Esophagus mucosa (tissue), 1 donor: ENCODE data around the gene SYF2. TPM values are rescaled to one million over a fixed set of nuclear protein-coding genes. Genes with fewer than 3 reads are reported as not detected.

ENCODE experiments used
- ATAC-seq: fragments of 200-7000 bp; cut with Tn5 transposase; one replicate; pipeline ENCODE4 v1.9.1; 2020
- total RNA-seq: library from RNA; stranded (reverse); gene quantifications from one replicate; pipeline ENCODE4 v1.2.4, GENCODE V29; 2023
- donor health status: DM: yes; HTN: yes; CAD: no.

The SYF2 gene
- total RNA-seq, 1 donor from 2014 or later, result 20.7 TPM

GRCh38 chr1:25183126-25183980 is 48.9 kb downstream of the SYF2 start:
- no peak for ATAC-seq

- no peak for ATAC-seq
Observed at GRCh38 chr1:25182629-25183028, 49.7 kb downstream of the SYF2 start.

- ATAC-seq, result no peak
Observed at GRCh38 chr1:25180996-25181395, 51.3 kb downstream of the SYF2 start.

- ATAC-seq, result no peak
Observed at GRCh38 chr1:25178917-25179561, 53.3 kb downstream of the SYF2 start.

GRCh38 chr1:25174730-25175612 is 57.3 kb downstream of the SYF2 start:
- ATAC-seq, result no peak

GRCh38 chr1:25174363-25174729 is 58.0 kb downstream of the SYF2 start:
- ATAC-seq, result no peak

- ATAC-seq, result no peak
Observed at GRCh38 chr1:25173809-25174340, 58.4 kb downstream of the SYF2 start.

Other genes starting within 250 kb of the SYF2 start
- 38.1 TPM for gene RSRP1, start 15.0 kb upstream of the SYF2 start, total RNA-seq
- not detected for gene RHD, start 40.0 kb upstream of the SYF2 start, total RNA-seq
- 66.2 TPM for gene TMEM50A, start 105.8 kb upstream of the SYF2 start, total RNA-seq
- 0.76 TPM for gene RHCE, start 188.3 kb upstream of the SYF2 start, total RNA-seq
- 15.2 TPM for gene MACO1, start 198.4 kb upstream of the SYF2 start, total RNA-seq